Tibial nerve (tissue), 4 donors: ENCODE data around the gene IMPG2. TPM values are rescaled to one million over a fixed set of nuclear protein-coding genes. Genes with fewer than 3 reads are reported as not detected.

ENCODE experiments used
- DNase-seq, 2 donors: peaks; one replicate each; pipeline ENCODE4 v3.0.0-alpha.2; 2019; ENCODE audit warnings: low spot score in 2 of 2
- H3K27ac ChIP-seq, 4 donors: fragments of 200-600 bp; sonication (generic) in 3 of 4; one replicate each; pipeline ENCODE4 v1.5.1; 2017 to 2019; ENCODE audit warnings: mild to moderate bottlenecking in 1 of 4
- H3K27me3 ChIP-seq, 2 donors: fragments of 200-600 bp; sonication (generic) in 1 of 2; one replicate each; pipeline versions ENCODE4 v1.5.1 to v1.6.0; 2017 to 2019
- H3K36me3 ChIP-seq, 3 donors: fragments of 200-600 bp; sonication (generic); one replicate each; pipeline ENCODE4 v1.5.1; 2018 to 2019
- H3K4me1 ChIP-seq, 4 donors: fragments of 200-600 bp; sonication (generic) in 3 of 4; one replicate each; pipeline ENCODE4 v1.5.1; 2017 to 2019
- H3K4me3 ChIP-seq, 4 donors: fragments of 200-600 bp; sonication (generic) in 3 of 4; one replicate each; pipeline ENCODE4 v1.5.1; 2017 to 2019; ENCODE audit warnings: mild to moderate bottlenecking in 1 of 4, moderate library complexity in 1 of 4
- H3K9me3 ChIP-seq, 4 donors: fragments of 200-600 bp; sonication (generic) in 3 of 4; one replicate each; pipeline ENCODE4 v1.5.1; 2017 to 2019
- EP300 ChIP-seq, 2 donors: sonication (generic); formaldehyde crosslinking; IDR thresholded peaks; one replicate each; pipeline ENCODE4 v1.6.1; 2017; ENCODE audit warnings: antibody characterized with exemption in 2 of 2, mild to moderate bottlenecking in 1 of 2
- POLR2A ChIP-seq, 2 donors: fragments of 450-650 bp; IDR thresholded peaks; one replicate each; pipeline ENCODE4 v1.6.1; 2017; ENCODE audit warnings: antibody characterized with exemption in 2 of 2, mild to moderate bottlenecking in 2 of 2, moderate library complexity in 2 of 2
- WGBS, 2 donors: methylation state at CpG; one replicate each; pipeline ENCODE4 v1.1.5; 2018; 5-methylcytosine and 5-hydroxymethylcytosine counted together
- total RNA-seq, 4 donors: library from RNA; depleted of rRNA; stranded (reverse); fragments of >200 nt; gene quantifications; one replicate each; pipeline ENCODE4 v1.1.0, GENCODE V29; 2016
- TF ChIP-seq, protein P1 (sequence below), 5 experiments: fragments of 200-600 bp in 3 of 5; fragments of 450-650 bp in 2 of 5; sonication (generic) in 3 of 5; IDR thresholded peaks; one replicate each; pipeline ENCODE4 v1.5.1; 2016 to 2019; ENCODE audit warnings: antibody characterized with exemption in 5 of 5, mild to moderate bottlenecking in 3 of 5, moderate library complexity in 2 of 5

The IMPG2 gene
- total RNA-seq, 4 donors from 2014 or later = under 0.01 to 0.22 (median 0.20) TPM

GRCh38 chr3:101292027-101292426 lies 28.3 kb downstream of the IMPG2 start:
- no peaks in the 10 kb centered on the region for H3K36me3 ChIP-seq
- H3K4me1 ChIP-seq = no peaks in the 10 kb centered on the region
- no peak for DNase-seq
- H3K9me3 ChIP-seq = peaks cover 0 to 14% (median 0%) of the 10 kb centered on the region in 4 donors
- TF ChIP-seq EP300 (IDR thresholded peaks at IDR 0.05) = no peak
- TF ChIP-seq POLR2A (IDR thresholded peaks at IDR 0.05) = no peak
- TF ChIP-seq, protein P1, sequence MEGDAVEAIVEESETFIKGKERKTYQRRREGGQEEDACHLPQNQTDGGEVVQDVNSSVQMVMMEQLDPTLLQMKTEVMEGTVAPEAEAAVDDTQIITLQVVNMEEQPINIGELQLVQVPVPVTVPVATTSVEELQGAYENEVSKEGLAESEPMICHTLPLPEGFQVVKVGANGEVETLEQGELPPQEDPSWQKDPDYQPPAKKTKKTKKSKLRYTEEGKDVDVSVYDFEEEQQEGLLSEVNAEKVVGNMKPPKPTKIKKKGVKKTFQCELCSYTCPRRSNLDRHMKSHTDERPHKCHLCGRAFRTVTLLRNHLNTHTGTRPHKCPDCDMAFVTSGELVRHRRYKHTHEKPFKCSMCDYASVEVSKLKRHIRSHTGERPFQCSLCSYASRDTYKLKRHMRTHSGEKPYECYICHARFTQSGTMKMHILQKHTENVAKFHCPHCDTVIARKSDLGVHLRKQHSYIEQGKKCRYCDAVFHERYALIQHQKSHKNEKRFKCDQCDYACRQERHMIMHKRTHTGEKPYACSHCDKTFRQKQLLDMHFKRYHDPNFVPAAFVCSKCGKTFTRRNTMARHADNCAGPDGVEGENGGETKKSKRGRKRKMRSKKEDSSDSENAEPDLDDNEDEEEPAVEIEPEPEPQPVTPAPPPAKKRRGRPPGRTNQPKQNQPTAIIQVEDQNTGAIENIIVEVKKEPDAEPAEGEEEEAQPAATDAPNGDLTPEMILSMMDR (IDR thresholded peaks at IDR 0.05) = no peak
- no peak overlapping the region for H3K27ac ChIP-seq
- H3K27me3 ChIP-seq = no peaks in the 10 kb centered on the region
- H3K4me3 ChIP-seq = no peak overlapping the region

GRCh38 chr3:101288294-101288693 lies 32.1 kb downstream of the IMPG2 start:
- Histone ChIP-seq H3K36me3 (no peaks in the 10 kb centered on the region), H3K4me1 (no peaks in the 10 kb centered on the region), H3K9me3 (no peaks in the 10 kb centered on the region), H3K27me3 (no peaks in the 10 kb centered on the region), H3K4me3 (no peak overlapping the region), H3K27ac (no peak overlapping the region)
- DNase-seq = no peak
- WGBS, 2 donors = 87 to 89% methylated on average over 2 of the region's 2 CpGs
- no peak for TF ChIP-seq EP300 (IDR thresholded peaks at IDR 0.05)
- no peak for TF ChIP-seq POLR2A (IDR thresholded peaks at IDR 0.05)
- TF ChIP-seq, protein P1 (IDR thresholded peaks at IDR 0.05) = no peak

DNA sequence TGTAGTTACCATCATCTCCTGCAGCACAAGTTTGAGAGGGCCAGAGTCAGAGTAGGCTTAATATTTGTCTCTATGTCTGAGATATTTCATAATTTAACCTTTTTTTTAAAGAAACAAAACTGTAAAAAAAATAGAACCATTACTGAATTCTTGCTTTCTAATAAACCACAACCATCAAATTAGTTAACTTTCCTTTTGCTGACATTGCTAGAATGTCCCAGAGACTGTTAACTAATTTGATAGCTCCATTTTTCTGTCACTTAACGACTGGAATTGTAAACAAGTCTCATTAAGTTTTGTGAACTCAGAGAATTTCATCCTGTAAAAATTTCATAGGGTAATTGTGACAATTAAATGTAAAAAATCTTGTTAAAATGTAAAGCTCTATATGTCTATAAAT lies 35.6 kb downstream of the IMPG2 start:
- H3K27ac ChIP-seq = no peak overlapping the region
- no peaks in the 10 kb centered on the region for H3K9me3 ChIP-seq
- H3K4me1 ChIP-seq = no peaks in the 10 kb centered on the region
- no peak overlapping the region for H3K4me3 ChIP-seq
- 76 to 84% methylated on average over 1 of the region's 1 CpG for WGBS, 2 donors
- H3K36me3 ChIP-seq = no peaks in the 10 kb centered on the region
- TF ChIP-seq EP300 (IDR thresholded peaks at IDR 0.05) (no peak), POLR2A (IDR thresholded peaks at IDR 0.05) (no peak)
- DNase-seq = no peak
- no peaks in the 10 kb centered on the region for H3K27me3 ChIP-seq

GRCh38 chr3:101281521-101282030 lies 38.8 kb downstream of the IMPG2 start:
- H3K4me3 ChIP-seq = no peak overlapping the region
- WGBS, 2 donors = 31 to 41% methylated on average over 3 of the region's 3 CpGs
- H3K4me1 ChIP-seq = no peaks in the 10 kb centered on the region

GRCh38 chr3:101279765-101280385 lies 40.5 kb downstream of the IMPG2 start:
- DNase-seq = no peak
- H3K4me1 ChIP-seq = no peaks in the 10 kb centered on the region
- H3K36me3 ChIP-seq = no peaks in the 10 kb centered on the region
- 89 to 95% methylated on average over 1 of the region's 1 CpG for WGBS, 2 donors
- H3K4me3 ChIP-seq = no peak overlapping the region
- H3K9me3 ChIP-seq = no peaks in the 10 kb centered on the region
- no peaks in the 10 kb centered on the region for H3K27me3 ChIP-seq
- H3K27ac ChIP-seq = no peak overlapping the region
- TF ChIP-seq EP300 (IDR thresholded peaks at IDR 0.05) = no peak
- TF ChIP-seq POLR2A (IDR thresholded peaks at IDR 0.05) = no peak
- TF ChIP-seq, protein P1 (IDR thresholded peaks at IDR 0.05) = no peak

More at GRCh38 chr3:101281521-101282030, 38.8 kb downstream of the IMPG2 start:
- Histone ChIP-seq H3K9me3 (no peaks in the 10 kb centered on the region), H3K36me3 (no peaks in the 10 kb centered on the region), H3K27ac (no peak overlapping the region), H3K27me3 (no peaks in the 10 kb centered on the region)
- TF ChIP-seq EP300 (IDR thresholded peaks at IDR 0.05) (no peak), POLR2A (IDR thresholded peaks at IDR 0.05) (no peak)
- TF ChIP-seq, protein P1 (IDR thresholded peaks at IDR 0.05) = no peak
- DNase-seq = no peak
